Kidney epithelial cell (primary cell): Measurements from ENCODE around the gene TMEM92. TPM values are rescaled to one million over a fixed set of nuclear protein-coding genes. Genes with fewer than 3 reads are reported as not detected.

Source experiments
- DNase-seq: peaks from one replicate; pipeline ENCODE4 v3.0.0-alpha.2; 2010; ENCODE audit warnings: low read depth
- H3K27me3 ChIP-seq: 2 replicates; pipeline ENCODE4 v1.6.0; 2011; ENCODE audit warnings: low read length; ENCODE audit not compliant: control insufficient read depth, insufficient read depth
- H3K36me3 ChIP-seq: 2 replicates; pipeline ENCODE4 v1.5.1; 2011; ENCODE audit warnings: low read length; ENCODE audit not compliant: control insufficient read depth, insufficient read depth
- H3K4me3 ChIP-seq: 2 replicates; pipeline ENCODE4 v1.5.1; 2011; ENCODE audit warnings: low read depth, mild to moderate bottlenecking, control low read depth, low read length
- total RNA-seq: library from RNA; depleted of rRNA; stranded (reverse); fragments of >200 nt; gene quantifications from 2 replicates; pipeline ENCODE4 v1.2.3, GENCODE V29; 2015
- TF ChIP-seq, protein P1 (sequence below): IDR thresholded peaks from 2 replicates; pipeline ENCODE4 v1.5.1; 2011; ENCODE audit warnings: mild to moderate bottlenecking, moderate library complexity, low read length, control low read depth, inconsistent platforms; ENCODE audit not compliant: insufficient read depth, poor library complexity, severe bottlenecking

The TMEM92 gene
- total RNA-seq, 1 donor from 2014 or later = 1.5 TPM

DNA sequence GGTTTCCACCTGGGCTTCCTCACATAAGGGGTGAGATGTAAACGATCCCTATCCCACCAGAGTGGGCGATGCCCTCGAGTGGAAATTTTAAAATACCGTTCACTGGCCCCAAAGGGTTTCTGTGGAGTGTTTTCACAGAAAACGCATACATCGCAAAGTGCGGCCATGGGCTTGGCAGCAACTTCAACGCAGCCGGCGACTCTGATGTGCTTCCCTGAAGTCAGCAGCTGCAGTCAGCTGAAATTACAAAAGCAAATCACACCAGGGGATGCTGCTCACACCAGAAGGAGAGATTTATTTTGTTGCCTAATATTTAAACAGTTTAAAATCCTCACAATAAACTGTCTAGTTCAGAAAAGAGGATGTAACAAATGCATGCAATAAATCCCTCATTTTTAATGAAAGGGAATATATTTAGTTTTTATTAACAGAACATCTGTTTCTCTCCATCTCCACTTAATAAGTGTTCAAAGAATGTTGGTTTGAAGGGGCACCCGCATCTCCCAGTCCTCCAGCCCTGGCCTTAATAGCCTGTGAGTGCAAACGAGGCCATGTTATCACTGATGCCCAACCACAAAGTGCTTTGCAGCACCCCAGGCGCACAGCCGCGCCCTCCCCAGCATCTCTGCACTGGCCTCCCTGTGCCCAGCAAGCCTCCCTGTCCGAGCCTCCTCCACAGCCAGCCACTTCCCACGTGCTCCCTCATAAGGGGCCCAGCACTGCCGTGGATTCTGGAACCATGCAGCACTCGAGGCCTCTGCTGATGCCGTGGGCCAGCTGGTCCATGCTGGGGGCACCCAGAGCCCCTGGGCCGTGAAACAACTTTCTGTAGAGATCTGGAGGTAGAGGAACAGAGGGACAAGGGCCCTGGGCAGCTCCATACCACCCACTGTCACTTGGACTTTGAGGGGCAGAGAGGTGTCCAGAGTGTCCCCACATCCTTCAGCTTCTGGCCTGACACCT, 54.4 kb downstream of the TMEM92 start:
- Histone ChIP-seq H3K4me3 (no peak overlapping the region), H3K27me3 (peaks cover 2% of the 10 kb centered on the region), H3K36me3 (no peaks in the 10 kb centered on the region)
- TF ChIP-seq, protein P1, sequence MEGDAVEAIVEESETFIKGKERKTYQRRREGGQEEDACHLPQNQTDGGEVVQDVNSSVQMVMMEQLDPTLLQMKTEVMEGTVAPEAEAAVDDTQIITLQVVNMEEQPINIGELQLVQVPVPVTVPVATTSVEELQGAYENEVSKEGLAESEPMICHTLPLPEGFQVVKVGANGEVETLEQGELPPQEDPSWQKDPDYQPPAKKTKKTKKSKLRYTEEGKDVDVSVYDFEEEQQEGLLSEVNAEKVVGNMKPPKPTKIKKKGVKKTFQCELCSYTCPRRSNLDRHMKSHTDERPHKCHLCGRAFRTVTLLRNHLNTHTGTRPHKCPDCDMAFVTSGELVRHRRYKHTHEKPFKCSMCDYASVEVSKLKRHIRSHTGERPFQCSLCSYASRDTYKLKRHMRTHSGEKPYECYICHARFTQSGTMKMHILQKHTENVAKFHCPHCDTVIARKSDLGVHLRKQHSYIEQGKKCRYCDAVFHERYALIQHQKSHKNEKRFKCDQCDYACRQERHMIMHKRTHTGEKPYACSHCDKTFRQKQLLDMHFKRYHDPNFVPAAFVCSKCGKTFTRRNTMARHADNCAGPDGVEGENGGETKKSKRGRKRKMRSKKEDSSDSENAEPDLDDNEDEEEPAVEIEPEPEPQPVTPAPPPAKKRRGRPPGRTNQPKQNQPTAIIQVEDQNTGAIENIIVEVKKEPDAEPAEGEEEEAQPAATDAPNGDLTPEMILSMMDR = no peak
- DNase-seq = no peak

DNA sequence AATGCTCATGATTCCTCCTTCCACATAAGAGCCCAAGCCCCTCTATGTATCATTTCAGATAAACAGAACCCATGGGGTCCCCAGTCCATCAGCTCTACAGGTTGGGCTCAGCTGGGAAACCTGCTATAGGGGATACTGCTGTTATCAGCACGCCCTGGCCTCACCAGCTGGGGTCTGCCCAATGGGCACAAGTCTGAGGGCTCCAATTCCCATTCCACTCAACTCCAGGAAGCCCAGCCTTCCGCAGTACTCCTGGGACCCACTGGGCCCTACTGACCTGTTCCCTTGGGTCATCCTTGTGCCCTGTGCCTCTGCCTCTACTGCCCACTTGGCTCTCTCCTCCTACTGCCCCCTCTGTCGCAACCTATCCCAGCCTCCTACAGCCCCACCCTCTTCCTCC, 55.5 kb downstream of the TMEM92 start:
- no peak overlapping the region for H3K4me3 ChIP-seq
- DNase-seq = no peak
- TF ChIP-seq, protein P1 = no peak
- H3K27me3 ChIP-seq = peaks cover 2% of the 10 kb centered on the region
- H3K36me3 ChIP-seq = no peaks in the 10 kb centered on the region

DNA sequence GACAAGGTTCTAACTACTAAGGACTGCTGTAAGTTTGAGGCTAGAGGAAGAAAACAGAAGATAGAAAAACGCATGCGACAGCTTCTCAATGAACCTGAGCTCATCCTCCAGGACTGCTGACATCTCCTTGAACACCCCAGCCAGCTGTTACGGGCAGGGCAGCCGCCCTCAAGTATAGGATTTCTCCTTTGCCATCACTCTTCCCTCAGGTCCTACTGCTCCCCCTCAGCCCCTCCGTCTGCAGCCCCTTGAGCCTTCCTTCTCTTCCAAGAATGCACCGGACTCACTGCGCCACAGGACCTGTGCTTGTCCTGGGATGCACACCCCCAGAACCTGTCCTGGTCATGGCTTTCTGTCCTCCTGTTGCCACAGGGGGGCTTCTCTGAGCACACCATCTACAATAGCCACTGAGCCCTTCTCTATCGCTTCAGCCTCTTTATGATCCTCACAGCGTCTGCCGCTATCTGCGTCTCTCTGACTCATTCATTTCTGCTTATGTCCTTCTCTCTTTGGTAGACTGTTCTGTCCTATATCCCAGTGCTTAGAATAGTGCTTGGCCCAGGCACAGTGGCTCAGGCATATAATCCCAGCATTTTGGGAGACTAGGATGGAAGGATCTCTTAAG, 56.0 kb downstream of the TMEM92 start:
- TF ChIP-seq, protein P1 = no peak
- no peak for DNase-seq
- H3K36me3 ChIP-seq = no peaks in the 10 kb centered on the region
- no peak overlapping the region for H3K4me3 ChIP-seq
- H3K27me3 ChIP-seq = peaks cover 2% of the 10 kb centered on the region

Other genes starting within 250 kb of the TMEM92 start
- gene ITGA3, start 218.4 kb upstream of the TMEM92 start, total RNA-seq = 1,029 and 1,224 TPM in 2 replicates
- gene PDK2, start 179.1 kb upstream of the TMEM92 start, total RNA-seq = 12.7 and 14.5 TPM in 2 replicates
- gene SAMD14, start 144.3 kb upstream of the TMEM92 start, total RNA-seq = 13.3 and 14.7 TPM in 2 replicates
- gene PPP1R9B, start 123.8 kb upstream of the TMEM92 start, total RNA-seq = 35.2 and 38.2 TPM in 2 replicates
- not detected in 2 replicates for gene SGCA, start 108.5 kb upstream of the TMEM92 start, total RNA-seq
- gene COL1A1, start 72.8 kb upstream of the TMEM92 start, total RNA-seq = 139 and 176 TPM in 2 replicates
- gene XYLT2, start 71.7 kb downstream of the TMEM92 start, total RNA-seq = 30.2 and 35.7 TPM in 2 replicates
- 89.2 and 92.5 TPM in 2 replicates for gene MRPL27, start 98.7 kb downstream of the TMEM92 start, total RNA-seq
- 1.9 and 2.7 TPM in 2 replicates for gene EME1, start 98.8 kb downstream of the TMEM92 start, total RNA-seq
- 172 and 179 TPM in 2 replicates for gene LRRC59, start 123.1 kb downstream of the TMEM92 start, total RNA-seq
- 12.7 and 24.8 TPM in 2 replicates for gene ACSF2, start 151.8 kb downstream of the TMEM92 start, total RNA-seq
- gene CHAD, start 194.4 kb downstream of the TMEM92 start, total RNA-seq = not detected in 2 replicates
- 28.4 and 31.1 TPM in 2 replicates for gene RSAD1, start 204.4 kb downstream of the TMEM92 start, total RNA-seq
- 0.14 and 0.50 TPM in 2 replicates for gene MYCBPAP, start 234.0 kb downstream of the TMEM92 start, total RNA-seq